ENCODE results near the gene LY6G6D.

LY6G6D gene, protein sequence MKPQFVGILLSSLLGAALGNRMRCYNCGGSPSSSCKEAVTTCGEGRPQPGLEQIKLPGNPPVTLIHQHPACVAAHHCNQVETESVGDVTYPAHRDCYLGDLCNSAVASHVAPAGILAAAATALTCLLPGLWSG

DNA sequence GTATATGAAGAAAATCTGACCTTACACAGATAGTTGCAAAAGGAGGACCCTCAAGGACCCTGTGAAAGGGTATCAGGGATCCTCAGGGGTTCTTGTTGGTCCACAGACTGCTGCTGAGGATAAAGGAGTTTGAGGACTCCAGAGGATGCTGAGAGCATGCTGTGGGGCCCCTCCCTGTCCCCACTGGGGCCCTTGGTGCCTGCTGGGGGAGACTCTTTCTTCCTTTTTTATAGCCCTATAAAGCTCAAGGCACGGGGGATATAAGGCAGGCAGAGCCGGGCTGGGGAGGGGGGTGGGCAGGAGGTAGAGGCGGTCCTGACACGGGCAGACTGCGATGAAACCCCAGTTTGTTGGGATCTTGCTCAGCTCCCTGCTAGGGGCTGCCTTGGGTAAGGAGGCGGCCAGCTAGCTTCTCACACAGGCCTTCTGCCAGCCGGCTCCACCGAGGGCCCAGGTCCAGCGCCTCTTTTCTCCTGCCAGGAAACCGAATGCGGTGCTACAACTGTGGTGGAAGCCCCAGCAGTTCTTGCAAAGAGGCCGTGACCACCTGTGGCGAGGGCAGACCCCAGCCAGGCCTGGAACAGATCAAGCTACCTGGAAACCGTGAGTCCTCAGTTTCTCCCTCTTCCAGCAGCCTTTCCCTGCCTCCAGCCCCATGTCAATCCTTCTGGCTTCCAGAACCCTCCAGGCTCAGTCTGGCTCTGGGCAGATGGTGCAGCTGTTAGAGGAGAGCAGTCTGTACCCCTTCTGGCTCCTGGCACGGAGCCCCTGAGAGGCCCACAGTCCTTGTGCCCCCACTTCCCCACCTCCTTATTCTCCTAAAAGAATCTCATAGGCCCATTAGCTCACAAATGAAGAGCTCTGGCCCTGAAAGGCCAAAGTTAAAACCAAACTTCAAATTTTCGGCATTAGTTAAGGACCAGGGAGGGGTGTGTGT, at the start of gene LY6G6D:
LY6G6D (plus strand) TSS at position 327 of the 937 bp plus-strand sequence; CDS start at position 335, 8 bp downstream.
- DNase-seq, result no peak

DNA sequence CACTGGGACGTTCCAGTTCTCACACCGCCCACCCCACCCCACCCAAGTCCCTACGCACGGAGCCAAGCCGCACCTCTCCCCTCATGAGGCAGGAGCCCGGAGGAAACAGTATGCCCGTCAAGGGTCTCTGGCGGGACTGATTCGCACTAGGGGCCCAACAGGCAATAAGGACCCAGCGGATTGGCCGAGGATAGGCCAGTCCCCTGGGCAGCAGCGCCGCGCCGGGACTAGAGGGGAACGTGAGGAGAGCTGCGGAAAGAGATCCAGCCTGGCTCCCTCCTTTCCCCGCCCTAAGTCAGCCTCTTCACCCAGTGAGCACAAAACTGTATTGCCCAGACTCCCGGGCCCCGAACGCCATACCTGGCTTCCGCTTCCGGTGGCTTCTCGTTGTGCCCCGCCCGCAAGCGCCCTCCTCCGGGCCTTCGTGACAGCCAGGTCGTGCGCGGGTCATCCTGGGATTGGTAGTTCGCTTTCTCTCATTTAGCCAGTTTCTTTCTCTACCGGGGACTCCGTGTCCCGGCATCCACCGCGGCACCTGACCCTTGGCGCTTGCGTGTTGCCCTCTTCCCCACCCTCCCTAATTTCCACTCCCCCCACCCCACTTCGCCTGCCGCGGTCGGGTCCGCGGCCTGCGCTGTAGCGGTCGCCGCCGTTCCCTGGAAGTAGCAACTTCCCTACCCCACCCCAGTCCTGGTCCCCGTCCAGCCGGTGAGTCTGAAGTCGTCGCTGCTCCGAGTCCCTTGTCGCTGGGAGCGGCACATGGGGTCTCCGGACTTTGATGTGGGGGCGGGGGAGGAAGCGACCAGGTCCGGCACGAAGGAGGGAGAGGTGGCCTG, 49.4 kb upstream of the LY6G6D start, which contains the start of gene CSNK2B:
CSNK2B (plus strand) TSS at position 580 of the 836 bp plus-strand sequence. CDS start 752 bp downstream, outside the sequence.
- peak; percentile 98 for DNase-seq

GRCh38 chr6:31666337-31666965, 48.7 kb upstream of the LY6G6D start:
- peak; percentile 2 for DNase-seq

GRCh38 chr6:31669676-31670075, 45.5 kb upstream of the LY6G6D start, which contains the start of gene LY6G5B:
LY6G5B (plus strand) TSS chr6:31669976; CDS start chr6:31670951, 975 bp downstream.
- no peak for DNase-seq

- DNase-seq, result no peak
Observed at GRCh38 chr6:31676322-31676903, 38.7 kb upstream of the LY6G6D start.

DNA sequence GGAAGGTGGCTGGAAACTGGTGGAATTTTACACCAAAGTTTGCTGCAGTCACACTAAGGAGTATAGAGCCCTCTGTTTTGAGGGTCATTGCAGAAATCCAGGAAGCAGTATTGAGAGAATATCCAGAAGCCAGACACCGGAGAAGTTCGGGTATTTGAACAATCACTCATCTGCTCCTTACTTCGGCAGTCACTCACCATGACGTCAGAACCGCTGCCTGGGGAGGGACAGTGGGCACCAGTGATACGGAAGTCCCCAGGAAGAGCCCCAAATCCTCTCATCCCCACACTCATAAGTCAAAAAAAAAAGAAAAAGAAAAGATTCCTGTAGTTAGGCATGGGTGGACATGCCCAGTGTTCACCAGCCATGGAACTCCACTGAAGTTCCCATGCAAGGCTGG, 38.2 kb upstream of the LY6G6D start:
- DNase-seq, result no peak

- DNase-seq, result no peak
Observed at GRCh38 chr6:31677955-31678354, 37.2 kb upstream of the LY6G6D start.

GRCh38 chr6:31680226-31681134, 34.7 kb upstream of the LY6G6D start, which contains the start of gene LY6G5C:
LY6G5C (minus strand) TSS chr6:31681067; CDS start chr6:31680373, 694 bp downstream.
- DNase-seq, result peak; percentile 51

- no peak for DNase-seq
Observed at GRCh38 chr6:31681135-31681671, 33.9 kb upstream of the LY6G6D start.

- DNase-seq, result no peak
Observed at GRCh38 chr6:31683591-31683990, 31.6 kb upstream of the LY6G6D start.

GRCh38 chr6:31686483-31686882, 28.7 kb upstream of the LY6G6D start:
- no peak for DNase-seq

- no peak for DNase-seq
Observed at GRCh38 chr6:31687321-31687720, 27.8 kb upstream of the LY6G6D start.

DNA sequence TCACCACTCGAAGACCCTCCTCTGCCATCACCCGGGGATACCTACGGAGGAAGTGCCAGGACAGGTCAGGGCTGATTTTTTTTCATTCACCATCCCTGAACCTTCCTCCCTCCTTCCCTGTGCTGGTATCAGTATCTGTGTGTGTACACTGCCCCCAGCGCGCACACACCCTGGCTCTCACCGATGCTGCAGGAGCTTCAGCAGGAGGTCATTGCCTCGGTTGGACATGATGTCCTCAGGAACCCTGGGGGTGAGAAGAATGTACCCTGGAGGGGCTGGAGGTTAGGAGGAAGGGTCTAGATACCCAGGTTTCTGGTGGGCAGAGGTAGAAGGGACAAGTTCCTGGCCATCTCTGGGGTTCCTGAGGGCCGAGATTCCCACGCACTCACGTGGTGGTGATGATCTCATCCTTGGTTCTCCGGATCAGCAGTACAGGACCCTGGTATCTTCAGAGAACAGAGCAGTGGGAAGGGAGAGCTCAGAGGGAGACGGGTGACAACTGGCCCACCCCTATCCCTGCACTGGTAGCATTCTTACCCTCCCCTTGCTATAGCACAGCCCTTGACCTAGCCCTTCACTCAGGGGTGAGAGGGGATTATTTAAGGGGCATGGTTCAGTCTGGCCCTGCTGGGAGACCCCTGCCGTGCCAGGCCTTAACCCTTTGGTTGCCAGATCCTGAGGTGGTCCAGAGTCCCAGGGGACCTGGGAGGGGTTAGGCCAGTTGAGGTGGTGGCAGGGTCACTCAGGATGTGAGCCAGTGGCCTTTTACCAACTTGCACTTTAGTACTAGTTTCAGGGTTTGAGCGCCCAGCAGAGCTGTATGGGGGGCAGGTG, 27.1 kb upstream of the LY6G6D start:
- DNase-seq, result no peak

DNA sequence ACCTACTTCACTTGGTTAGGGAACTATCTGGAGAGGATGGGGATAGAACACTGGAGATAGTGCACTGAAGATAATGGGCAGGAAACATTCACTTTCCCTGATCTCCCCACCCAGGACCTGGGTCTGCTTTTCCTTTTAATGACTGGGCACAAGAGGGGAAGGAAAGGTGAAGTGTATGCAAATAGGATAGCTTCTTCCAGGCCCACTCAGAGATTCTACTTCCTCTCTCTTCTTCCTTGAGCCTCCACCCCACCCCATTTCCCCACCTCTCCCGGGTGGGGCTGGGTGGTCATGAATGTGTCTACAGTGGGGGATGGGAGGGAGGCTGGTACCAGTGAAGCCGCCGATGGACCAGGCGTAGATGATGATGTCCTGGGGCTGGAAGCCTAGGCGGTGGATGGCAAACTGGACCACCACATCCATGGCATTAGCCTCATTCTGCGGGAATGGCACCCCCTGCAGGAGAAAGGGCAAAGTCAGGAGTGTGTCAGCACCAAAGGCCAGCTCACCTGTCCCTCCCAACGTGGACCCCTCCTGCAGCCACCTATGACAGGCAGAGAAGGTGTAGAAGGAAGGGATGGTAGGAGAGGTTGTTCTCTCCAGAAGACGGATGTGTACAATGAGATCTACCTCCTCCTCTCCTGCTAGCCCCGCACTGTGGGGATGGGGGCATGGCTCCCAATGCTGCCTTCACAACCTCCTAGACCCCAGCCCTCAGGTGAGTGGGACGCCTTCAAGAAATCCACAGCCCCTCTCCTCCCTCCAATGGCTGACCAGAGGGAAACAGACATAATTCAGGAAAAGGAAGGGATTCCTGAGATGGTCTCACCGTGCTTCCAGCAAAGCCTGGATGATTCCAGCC, 25.7 kb upstream of the LY6G6D start:
- no peak for DNase-seq

DNA sequence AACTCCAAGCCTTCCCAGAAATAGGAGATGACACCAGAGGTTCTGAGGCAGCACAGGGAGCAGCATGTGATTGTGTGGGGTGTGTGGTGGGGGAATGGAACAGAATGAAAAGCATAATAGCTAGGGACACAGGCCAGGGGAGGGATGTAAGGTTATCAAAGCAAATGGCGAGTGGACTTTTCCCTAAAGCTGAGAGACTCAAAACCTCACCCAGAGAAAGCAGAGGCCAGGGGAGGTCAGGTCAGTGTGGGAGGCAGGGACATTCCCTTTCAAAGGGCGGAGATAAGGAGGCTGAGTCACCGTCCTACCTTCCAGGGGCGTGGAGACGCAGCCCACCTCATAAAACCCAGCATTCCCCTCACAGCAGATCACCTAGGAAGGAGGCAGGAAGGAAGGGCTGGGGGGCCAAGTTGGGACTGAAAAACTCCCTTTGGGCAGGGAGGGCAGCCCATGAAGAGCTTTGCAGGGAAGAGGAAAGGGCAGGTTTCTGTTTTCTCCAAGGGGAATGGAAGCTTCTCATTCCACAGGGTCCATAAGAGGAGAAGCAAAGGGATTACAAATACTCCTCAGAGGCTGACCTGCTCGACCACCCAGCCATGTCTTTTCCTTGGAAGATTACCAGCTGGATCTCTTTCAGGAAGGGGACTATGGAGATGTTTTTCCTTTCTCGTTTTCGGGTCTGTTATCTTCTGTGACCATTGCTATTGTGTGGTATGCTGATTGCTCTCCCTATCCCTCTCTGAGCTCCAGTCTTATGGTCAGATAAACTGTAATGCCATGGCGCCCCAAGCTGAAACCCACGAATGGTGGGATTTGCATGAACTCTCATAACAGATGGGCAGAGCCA, 24.7 kb upstream of the LY6G6D start:
- DNase-seq, result peak; percentile 86

- no peak for DNase-seq
Observed at GRCh38 chr6:31691078-31691463, 24.1 kb upstream of the LY6G6D start.

- no peak for DNase-seq
Observed at GRCh38 chr6:31691564-31692108, 23.5 kb upstream of the LY6G6D start.
